GM12878 (cell line): ENCODE measurements around the gene RNF150. TPM values are rescaled to one million over a fixed set of nuclear protein-coding genes. Genes with fewer than 3 reads are reported as not detected.

Source experiments
- ATAC-seq: fragments of 200-7000 bp; cut with Tn5 transposase; 3 replicates; pipeline ENCODE4 v1.9.1; 2020; ENCODE audit warnings: mild to moderate bottlenecking, moderate library complexity
- BruUV-seq: library from RNA; stranded (reverse); fragments of 400-500 nt; replicated peaks from 2 replicates; lab custom pipeline; 2021; lab: Mats Ljungman, UMichigan
- CTCF ChIA-PET: fragments of 300-600 bp; sonication (Branson Sonifier 250); formaldehyde crosslinking; extraction: SDS; loops from one replicate; lab custom pipeline; 2021; ENCODE audit warnings: inconsistent platforms; lab: Yijun Ruan, JAX
- POLR2A ChIA-PET: fragments of 350-600 bp; formaldehyde crosslinking; extraction: SDS; loops from one replicate; lab custom pipeline; 2021; ENCODE audit warnings: inconsistent platforms; lab: Charles Lee
- RAD21 ChIA-PET: fragments of 300-600 bp; sonication (Branson Sonifier 250); formaldehyde crosslinking; loops from one replicate; lab custom pipeline; 2023; ENCODE audit warnings: antibody characterized with exemption; ENCODE audit not compliant: unreplicated experiment; lab: Charles Lee
- SMC1A ChIA-PET: fragments of 300-600 bp; sonication (Branson Sonifier 250); formaldehyde crosslinking; loops from one replicate; lab custom pipeline; 2023; ENCODE audit not compliant: unreplicated experiment, uncharacterized antibody; lab: Charles Lee
- DNase-seq: peaks from one replicate; pipeline ENCODE4 v3.0.0-alpha.2; 2011; ENCODE audit warnings: low read depth, low spot score
- FAIRE-seq: peaks from 3 replicates; lab custom pipeline; 2011; peaks lifted over from hg19 to GRCh38; lab: Jason Lieb, UNC
- H2AFZ ChIP-seq: 2 replicates; pipeline ENCODE4 v1.6.0; 2011; ENCODE audit warnings: low read depth, low read length, control low read depth; ENCODE audit not compliant: control insufficient read depth
- H3K27ac ChIP-seq: 2 replicates; pipeline ENCODE4 v1.5.1; 2011; ENCODE audit warnings: control low read depth; ENCODE audit not compliant: control insufficient read depth, insufficient read depth
- H3K27me3 ChIP-seq, 2 experiments: replicated peaks in 1 of 2; 2 replicates each; pipeline versions ENCODE4 v1.6.0 to v1.6.1; 2011; ENCODE audit warnings: low read length in 1 of 2; ENCODE audit not compliant: control insufficient read depth in 2 of 2, insufficient read depth in 2 of 2
- H3K36me3 ChIP-seq, 2 experiments: 2 replicates each; pipeline ENCODE4 v1.5.1; 2011; ENCODE audit warnings: low read length in 1 of 2; ENCODE audit not compliant: control insufficient read depth in 2 of 2, insufficient read depth in 2 of 2
- H3K4me1 ChIP-seq: 2 replicates; pipeline ENCODE4 v1.6.1; 2011; ENCODE audit warnings: mild to moderate bottlenecking, low read length, moderate library complexity, mixed read lengths; ENCODE audit not compliant: control insufficient read depth, insufficient read depth
- H3K4me2 ChIP-seq: 2 replicates; pipeline ENCODE4 v1.6.0; 2011; ENCODE audit warnings: control low read depth; ENCODE audit not compliant: control insufficient read depth, insufficient read depth
- H3K4me3 ChIP-seq: fragments of 200-600 bp; sonication (generic); 2 replicates; pipeline ENCODE4 v1.5.1; 2016
- H3K79me2 ChIP-seq: 2 replicates; pipeline ENCODE4 v1.6.0; 2011; ENCODE audit warnings: low read length; ENCODE audit not compliant: control insufficient read depth, insufficient read depth
- H3K9ac ChIP-seq: 2 replicates; pipeline ENCODE4 v1.8.0; 2011; ENCODE audit warnings: low read length, control low read depth, mixed read lengths; ENCODE audit not compliant: control insufficient read depth, insufficient read depth
- H3K9me3 ChIP-seq: replicated peaks from 3 replicates; pipeline ENCODE4 v1.5.1; 2011; ENCODE audit warnings: mild to moderate bottlenecking, low read length; ENCODE audit not compliant: control insufficient read depth, insufficient read depth
- H4K20me1 ChIP-seq: 2 replicates; pipeline ENCODE4 v1.6.0; 2011; ENCODE audit not compliant: control insufficient read depth, insufficient read depth
- CBFB ChIP-seq: IDR thresholded peaks from 2 replicates; pipeline ENCODE4 v1.6.1; 2016; ENCODE audit warnings: antibody characterized with exemption, low read depth
- MTA3 ChIP-seq: IDR thresholded peaks from 2 replicates; pipeline ENCODE4 v1.6.1; 2012; ENCODE audit warnings: low read length, inconsistent platforms, borderline replicate concordance
- MXI1 ChIP-seq: fragments of 150-350 bp; IDR thresholded peaks from 2 replicates; pipeline ENCODE4 v1.6.1; 2011; ENCODE audit warnings: low read depth, mild to moderate bottlenecking, inconsistent platforms, low read length, improper control_type of control experiment
- POLR2AphosphoS2 ChIP-seq: IDR thresholded peaks from 2 replicates; pipeline ENCODE4 v1.6.1; 2011; ENCODE audit warnings: low read depth, mild to moderate bottlenecking, low read length, improper control_type of control experiment, moderate library complexity
- POU2F2 ChIP-seq: IDR thresholded peaks from 3 replicates; pipeline ENCODE4 v1.6.1; 2011; ENCODE audit warnings: low read depth, mild to moderate bottlenecking, low read length, borderline replicate concordance
- RFX5 ChIP-seq: IDR thresholded peaks from 2 replicates; pipeline ENCODE4 v1.6.1; 2011; ENCODE audit warnings: low read depth, low read length, improper control_type of control experiment
- SREBF2 ChIP-seq: IDR thresholded peaks from 2 replicates; pipeline ENCODE4 v1.6.1; 2012; ENCODE audit warnings: mild to moderate bottlenecking, low read length
- ZZZ3 ChIP-seq: IDR thresholded peaks from 2 replicates; pipeline ENCODE4 v1.6.1; 2011; ENCODE audit warnings: low read depth; ENCODE audit not compliant: control insufficient read depth, insufficient read length
- WGBS: methylation state at CpG from one replicate; pipeline ENCODE4 v1.1.6; 2016; ENCODE audit warnings: low lambda C conversion rate; ENCODE audit not compliant: insufficient replicate concordance, insufficient coverage; ENCODE audit errors: missing lambda C conversion rate; 5-methylcytosine and 5-hydroxymethylcytosine counted together
- in situ Hi-C: fragments of 300-500 bp; cut with MboI; formaldehyde crosslinking; loops from 9 replicates; pipeline ENCODE4 v1.14.3; 2018; ENCODE audit warnings: mixed read lengths
- intact Hi-C: fragments of 100-400 bp; cut with micrococcal nuclease; formaldehyde crosslinking; loops from one replicate; pipeline ENCODE4 v1.14.2; 2022; ENCODE audit not compliant: unreplicated experiment
- polyA plus RNA-seq, 11 experiments: library from polyadenylated mRNA; depleted of rRNA in 4 of 11; unstranded in 6 of 11; stranded (reverse) in 5 of 11; fragments of >200 nt; fragmentation: Nextera tagmentation in 4 of 11; fragmentation: Illumina TruSeq in 1 of 11; extraction: Ambion mirVana in 4 of 11; extraction: Trizol in 1 of 11; gene quantifications; 1 replicate in 1 of 11; 2 replicates in 10 of 11; pipeline versions ENCODE4 v1.2.1 to v1.2.3, GENCODE V29; 2011 to 2016; ENCODE audit warnings: inconsistent platforms in 2 of 11, missing spikeins in 2 of 11, low read depth in 1 of 11
- total RNA-seq, 4 experiments: library from RNA; depleted of rRNA in 3 of 4; stranded (reverse); fragments of >200 nt in 3 of 4; fragmentation: Illumina TruSeq in 1 of 4; extraction: Trizol in 1 of 4; gene quantifications; 2 replicates each; pipeline versions ENCODE4 v1.2.1 to v1.2.3, GENCODE V29; 2013 to 2021
- TF ChIP-seq, protein P1 (sequence below): fragments of 150-350 bp; IDR thresholded peaks from 2 replicates; pipeline ENCODE4 v1.6.1; 2014; ENCODE audit warnings: mild to moderate bottlenecking, low read depth, low read length

The RNF150 gene
- total and polyA plus RNA-seq, 10 of the 15 experiments (the other 5 are each of a cell fraction or from before 2014, with no cell fraction given) = 0.01 to 2.3 (median 0.04) TPM; not detected in 6

DNA sequence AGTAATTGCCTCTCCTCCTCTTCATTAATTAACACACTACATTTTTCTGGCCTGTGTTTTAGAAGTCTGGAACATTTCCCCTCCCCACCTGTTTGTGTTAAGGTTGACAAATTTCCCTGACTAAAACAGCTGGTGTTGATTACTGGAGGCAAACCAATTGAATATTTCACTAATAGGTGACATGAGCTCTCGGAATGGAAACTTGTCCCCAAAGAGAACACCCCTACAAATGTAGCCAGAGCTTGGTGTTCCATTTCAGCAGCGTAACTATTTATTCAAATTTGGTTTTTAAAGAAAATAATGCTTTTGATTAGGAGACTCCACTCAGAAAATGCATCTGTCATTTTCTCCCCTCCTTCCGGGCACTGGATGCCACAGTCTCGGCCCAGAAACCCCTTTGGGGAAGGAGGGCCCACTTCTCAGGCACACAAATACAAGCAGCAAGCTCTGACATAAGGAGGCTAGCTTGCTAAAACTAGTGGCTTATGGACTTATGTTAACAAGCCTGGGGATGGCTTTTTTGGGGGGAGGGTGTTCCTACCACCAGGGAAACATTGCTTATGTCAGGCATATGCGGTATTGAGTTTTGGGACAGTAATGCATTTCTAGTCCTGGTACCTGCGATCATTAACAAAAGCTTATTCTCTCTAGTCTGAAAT, 2.2 kb downstream of the RNF150 start:
- ChIA-PET RAD21 (no interaction called here), SMC1A (no interaction called here), CTCF (interaction anchor here (1.3 kb wide), 1 partner anchor 247 kb away, joined by 4 read pairs; no protein-coding TSS in a partner anchor), POLR2A (no interaction called here)
- H3K9ac ChIP-seq = no peak overlapping the region
- 64% methylated on average over 6 of the region's 6 CpGs for WGBS
- ATAC-seq (no peak), DNase-seq (no peak), FAIRE-seq (no peak)
- no peak for TF ChIP-seq RFX5
- no peak for TF ChIP-seq ZZZ3
- no peak for TF ChIP-seq CBFB
- no peak overlapping the region for H3K4me2 ChIP-seq
- no peak overlapping the region for H3K27ac ChIP-seq
- no peaks in the 10 kb centered on the region for H3K36me3 ChIP-seq
- no peak overlapping the region for H2AFZ ChIP-seq
- in situ Hi-C loops = no loop called here
- peaks cover 6 to 15% of the 10 kb centered on the region in 2 experiments for H3K27me3 ChIP-seq
- H3K4me3 ChIP-seq = no peak overlapping the region
- no peaks in the 10 kb centered on the region for H4K20me1 ChIP-seq
- H3K79me2 ChIP-seq = no peaks in the 10 kb centered on the region
- intact Hi-C loops = loop anchor here (5.0 kb wide), 1 partner anchor 199 kb away; no protein-coding TSS in a partner anchor
- H3K9me3 ChIP-seq = no peaks in the 10 kb centered on the region
- no TSS peak for BruUV-seq
- H3K4me1 ChIP-seq = no peaks in the 10 kb centered on the region

DNA sequence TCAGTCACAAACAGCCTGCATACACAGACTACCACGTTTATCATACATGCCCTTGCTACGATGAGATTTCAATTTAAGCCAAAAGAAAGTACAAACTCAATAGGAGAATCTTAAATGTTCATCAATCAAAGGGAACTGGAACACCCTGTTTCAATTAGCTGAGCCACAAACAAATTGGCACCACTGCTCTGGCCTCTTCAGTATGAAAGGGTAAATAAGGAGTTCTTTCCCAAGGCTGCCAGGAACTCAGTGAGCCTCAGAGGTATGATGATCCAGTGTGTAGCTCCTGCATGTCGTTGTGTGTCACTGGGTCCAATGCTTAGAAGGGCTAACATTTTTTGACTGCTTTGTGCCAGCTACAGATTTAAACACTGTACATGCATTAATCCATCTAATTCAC, 5.4 kb downstream of the RNF150 start:
- Histone ChIP-seq H3K9me3 (no peaks in the 10 kb centered on the region), H3K27me3 (peaks cover 4 to 12% of the 10 kb centered on the region in 2 experiments), H3K27ac (no peak overlapping the region), H4K20me1 (no peaks in the 10 kb centered on the region), H2AFZ (no peak overlapping the region), H3K79me2 (no peaks in the 10 kb centered on the region), H3K4me2 (no peak overlapping the region), H3K4me3 (no peak overlapping the region), H3K9ac (no peak overlapping the region), H3K36me3 (no peaks in the 10 kb centered on the region), H3K4me1 (no peaks in the 10 kb centered on the region)
- ChIA-PET RAD21 (interaction anchor here (1.5 kb wide), 1 partner anchor 270 kb away, joined by 3 read pairs; no protein-coding TSS in a partner anchor), POLR2A (no interaction called here), CTCF (no interaction called here), SMC1A (no interaction called here)
- no TSS peak for BruUV-seq
- intact Hi-C loops = no loop called here
- FAIRE-seq = no peak
- DNase-seq = no peak
- WGBS = 0% methylated on average over 3 of the region's 3 CpGs
- in situ Hi-C loops = loop anchor here (5.0 kb wide), 1 partner anchor 266 kb away; no protein-coding TSS in a partner anchor
- ATAC-seq = no peak
- TF ChIP-seq MXI1 (no peak), POLR2AphosphoS2 (no peak), SREBF2 (no peak), POU2F2 (no peak), MTA3 (no peak)
- TF ChIP-seq, protein P1, sequence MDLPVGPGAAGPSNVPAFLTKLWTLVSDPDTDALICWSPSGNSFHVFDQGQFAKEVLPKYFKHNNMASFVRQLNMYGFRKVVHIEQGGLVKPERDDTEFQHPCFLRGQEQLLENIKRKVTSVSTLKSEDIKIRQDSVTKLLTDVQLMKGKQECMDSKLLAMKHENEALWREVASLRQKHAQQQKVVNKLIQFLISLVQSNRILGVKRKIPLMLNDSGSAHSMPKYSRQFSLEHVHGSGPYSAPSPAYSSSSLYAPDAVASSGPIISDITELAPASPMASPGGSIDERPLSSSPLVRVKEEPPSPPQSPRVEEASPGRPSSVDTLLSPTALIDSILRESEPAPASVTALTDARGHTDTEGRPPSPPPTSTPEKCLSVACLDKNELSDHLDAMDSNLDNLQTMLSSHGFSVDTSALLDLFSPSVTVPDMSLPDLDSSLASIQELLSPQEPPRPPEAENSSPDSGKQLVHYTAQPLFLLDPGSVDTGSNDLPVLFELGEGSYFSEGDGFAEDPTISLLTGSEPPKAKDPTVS = no peak
